NCI-H446 (cell line): ENCODE results near the gene GJC1.

Experiments used
- DNase-seq, 2 experiments: peaks; one replicate each; lab custom pipeline; 2025; lab: John Stamatoyannopoulos, UW

GJC1 gene

GRCh38 chr17:44777394-44778348, 52.4 kb downstream of the GJC1 start:
- DNase-seq = no peak

- DNase-seq = no peak
These were observed 53.3 kb downstream of the GJC1 start for GRCh38 chr17:44776628-44777393.

GRCh38 chr17:44775838-44776621, 54.1 kb downstream of the GJC1 start:
- DNase-seq = peak in 1 of 2 experiments; percentile 19

- peak in 1 of 2 experiments; percentile 51 for DNase-seq
These were observed 54.8 kb downstream of the GJC1 start for GRCh38 chr17:44775136-44775837.

GRCh38 chr17:44774271-44775135, 55.6 kb downstream of the GJC1 start:
- DNase-seq = peak; percentile 28 to 82

- no peak for DNase-seq
These were observed 56.9 kb downstream of the GJC1 start for GRCh38 chr17:44773140-44773539.

- peak in 1 of 2 experiments; percentile 32 for DNase-seq
These were observed 57.6 kb downstream of the GJC1 start for GRCh38 chr17:44772308-44773045.

- no peak for DNase-seq
These were observed 59.7 kb downstream of the GJC1 start for GRCh38 chr17:44770166-44770925.

GRCh38 chr17:44769647-44770084, 60.4 kb downstream of the GJC1 start:
- DNase-seq = no peak

- no peak for DNase-seq
These were observed 60.9 kb downstream of the GJC1 start for GRCh38 chr17:44769230-44769629.

- no peak for DNase-seq
These were observed 61.5 kb downstream of the GJC1 start for GRCh38 chr17:44768505-44769142.

GRCh38 chr17:44767493-44767892, 62.6 kb downstream of the GJC1 start:
- DNase-seq = no peak

- no peak for DNase-seq
These were observed 63.6 kb downstream of the GJC1 start for GRCh38 chr17:44766409-44767038.

GRCh38 chr17:44765965-44766364, 64.1 kb downstream of the GJC1 start:
- DNase-seq = no peak

GRCh38 chr17:44763170-44763569, 66.9 kb downstream of the GJC1 start:
- DNase-seq = no peak

- DNase-seq = no peak
These were observed 67.9 kb downstream of the GJC1 start for GRCh38 chr17:44761932-44762810.
